ENCODE results near the gene NDUFB8.
"Not testable (repeated sequence)": the region's sequence is repeated elsewhere in the genome, so short reads cannot be mapped to it uniquely, and the experiment has no call there.

Gene NDUFB8

GRCh38 chr10:100529475-100530298, at the start of gene NDUFB8:
TSS of gene NDUFB8 (minus strand) at chr10:100529871. CDS start at chr10:100529851, 20 bp downstream.
- DNase-seq (ENCODE audit: low read depth): peak; percentile 89
- peak; percentile 69 for TF ChIP-seq MAX (IDR thresholded peaks at IDR 0.05; ENCODE audit: low read depth, low read length)
- peak; percentile 9; the same call in 1 of the 2 replicates for TF ChIP-seq MYC (IDR thresholded peaks at IDR 0.05; ENCODE audit: low read depth, low read length)
- peak; percentile 83 for TF ChIP-seq POLR2A (IDR thresholded peaks at IDR 0.05; ENCODE audit: extremely low read depth, insufficient read length)
- no peak for TF ChIP-seq CTCF (IDR thresholded peaks at IDR 0.05; ENCODE audit: low read depth, low read length)
- peak within 1 kb of the TSS; percentile 91 for H3K4me3 ChIP-seq (ENCODE audit: low read depth, low read length)

- no peak overlapping the region for H3K4me3 ChIP-seq (ENCODE audit: low read depth, low read length)
Observed at GRCh38 chr10:100576282-100576635, 46.6 kb upstream of the NDUFB8 start.

GRCh38 chr10:100575585-100576281, 46.1 kb upstream of the NDUFB8 start:
- DNase-seq (ENCODE audit: low read depth): no peak
- no peak overlapping the region for H3K4me3 ChIP-seq (ENCODE audit: low read depth, low read length)
- TF ChIP-seq MAX (IDR thresholded peaks at IDR 0.05; ENCODE audit: low read depth, low read length): no peak
- TF ChIP-seq MYC (IDR thresholded peaks at IDR 0.05; ENCODE audit: low read depth, low read length): no peak
- TF ChIP-seq CTCF (IDR thresholded peaks at IDR 0.05; ENCODE audit: low read depth, low read length): no peak
- no peak for TF ChIP-seq POLR2A (IDR thresholded peaks at IDR 0.05; ENCODE audit: extremely low read depth, insufficient read length)

More at GRCh38 chr10:100576282-100576635, 46.6 kb upstream of the NDUFB8 start:
- TF ChIP-seq POLR2A (IDR thresholded peaks at IDR 0.05; ENCODE audit: extremely low read depth, insufficient read length) (no peak), CTCF (IDR thresholded peaks at IDR 0.05; ENCODE audit: low read depth, low read length) (no peak), MAX (IDR thresholded peaks at IDR 0.05; ENCODE audit: low read depth, low read length) (no peak), MYC (IDR thresholded peaks at IDR 0.05; ENCODE audit: low read depth, low read length) (no peak)
- DNase-seq (ENCODE audit: low read depth): no peak

GRCh38 chr10:100575146-100575545, 45.5 kb upstream of the NDUFB8 start:
- not testable (repeated sequence) for DNase-seq (ENCODE audit: low read depth); H3K4me3 ChIP-seq (ENCODE audit: low read depth, low read length)

GRCh38 chr10:100571084-100571856, 41.6 kb upstream of the NDUFB8 start:
- no peak for DNase-seq (ENCODE audit: low read depth)
- TF ChIP-seq MYC (IDR thresholded peaks at IDR 0.05; ENCODE audit: low read depth, low read length) (no peak), CTCF (IDR thresholded peaks at IDR 0.05; ENCODE audit: low read depth, low read length) (no peak), POLR2A (IDR thresholded peaks at IDR 0.05; ENCODE audit: extremely low read depth, insufficient read length) (no peak), MAX (IDR thresholded peaks at IDR 0.05; ENCODE audit: low read depth, low read length) (no peak)
- no peak overlapping the region for H3K4me3 ChIP-seq (ENCODE audit: low read depth, low read length)

- no peak for DNase-seq (ENCODE audit: low read depth)
- no peak overlapping the region for H3K4me3 ChIP-seq (ENCODE audit: low read depth, low read length)
- TF ChIP-seq POLR2A (IDR thresholded peaks at IDR 0.05; ENCODE audit: extremely low read depth, insufficient read length) (no peak), CTCF (IDR thresholded peaks at IDR 0.05; ENCODE audit: low read depth, low read length) (no peak), MAX (IDR thresholded peaks at IDR 0.05; ENCODE audit: low read depth, low read length) (no peak), MYC (IDR thresholded peaks at IDR 0.05; ENCODE audit: low read depth, low read length) (no peak)
Observed at GRCh38 chr10:100570506-100570905, 40.8 kb upstream of the NDUFB8 start.
